Vagina (tissue), 2 donors: ENCODE measurements around the gene RNU6-9. TPM values are rescaled to one million over a fixed set of nuclear protein-coding genes. Genes with fewer than 3 reads are reported as not detected.
A peak's percentile ranks its signal among the peaks of the same experiment; 100 is the strongest.

Experiments
- DNase-seq, 2 donors: peaks; one replicate each; pipeline ENCODE4 v3.0.0-alpha.2; 2017; ENCODE audit errors: extremely low spot score in 2 of 2
- H3K27ac ChIP-seq: fragments of 200-600 bp; sonication (generic); one replicate; pipeline ENCODE4 v1.5.1; 2019
- H3K27me3 ChIP-seq: fragments of 200-600 bp; sonication (generic); one replicate; pipeline ENCODE4 v1.5.1; 2019
- H3K36me3 ChIP-seq, 2 donors: fragments of 200-600 bp; sonication (generic); one replicate each; pipeline ENCODE4 v1.5.1; 2017 to 2019
- H3K4me1 ChIP-seq: fragments of 200-600 bp; sonication (generic); one replicate; pipeline ENCODE4 v1.5.1; 2019
- H3K4me3 ChIP-seq, 2 donors: fragments of 200-600 bp; sonication (generic); 1 replicate in 1 of 2; 2 replicates in 1 of 2; pipeline ENCODE4 v1.5.1; 2016 to 2019
- H3K9me3 ChIP-seq: fragments of 200-600 bp; sonication (generic); one replicate; pipeline ENCODE4 v1.5.1; 2019
- CTCF ChIP-seq, 3 experiments: fragments of 450-650 bp in 2 of 3; fragments of 200-600 bp in 1 of 3; sonication (generic) in 1 of 3; IDR thresholded peaks; one replicate each; pipeline ENCODE4 v1.5.1; 2017 to 2019; ENCODE audit warnings: antibody characterized with exemption in 3 of 3, mild to moderate bottlenecking in 2 of 3, moderate library complexity in 2 of 3
- POLR2A ChIP-seq, 2 donors: fragments of 450-650 bp; IDR thresholded peaks; one replicate each; pipeline ENCODE4 v1.6.1; 2017; ENCODE audit warnings: antibody characterized with exemption in 2 of 2, mild to moderate bottlenecking in 2 of 2, moderate library complexity in 2 of 2
- POLR2AphosphoS5 ChIP-seq, 2 donors: sonication (generic); formaldehyde crosslinking; IDR thresholded peaks; one replicate each; pipeline ENCODE4 v1.9.0; 2017; ENCODE audit warnings: antibody characterized with exemption in 2 of 2, mild to moderate bottlenecking in 2 of 2, low read depth in 1 of 2; ENCODE audit not compliant: insufficient read depth in 1 of 2
- intact Hi-C: fragments of 100-400 bp; cut with DNase I; formaldehyde crosslinking; loops from one replicate; pipeline ENCODE4 v1.15.1; 2023
- total RNA-seq: library from RNA; depleted of rRNA; stranded (reverse); fragments of >200 nt; gene quantifications from one replicate; pipeline ENCODE4 v1.2.3, GENCODE V29; 2016

RNU6-9 gene
- total RNA-seq, 1 donor from 2014 or later: not detected

DNA sequence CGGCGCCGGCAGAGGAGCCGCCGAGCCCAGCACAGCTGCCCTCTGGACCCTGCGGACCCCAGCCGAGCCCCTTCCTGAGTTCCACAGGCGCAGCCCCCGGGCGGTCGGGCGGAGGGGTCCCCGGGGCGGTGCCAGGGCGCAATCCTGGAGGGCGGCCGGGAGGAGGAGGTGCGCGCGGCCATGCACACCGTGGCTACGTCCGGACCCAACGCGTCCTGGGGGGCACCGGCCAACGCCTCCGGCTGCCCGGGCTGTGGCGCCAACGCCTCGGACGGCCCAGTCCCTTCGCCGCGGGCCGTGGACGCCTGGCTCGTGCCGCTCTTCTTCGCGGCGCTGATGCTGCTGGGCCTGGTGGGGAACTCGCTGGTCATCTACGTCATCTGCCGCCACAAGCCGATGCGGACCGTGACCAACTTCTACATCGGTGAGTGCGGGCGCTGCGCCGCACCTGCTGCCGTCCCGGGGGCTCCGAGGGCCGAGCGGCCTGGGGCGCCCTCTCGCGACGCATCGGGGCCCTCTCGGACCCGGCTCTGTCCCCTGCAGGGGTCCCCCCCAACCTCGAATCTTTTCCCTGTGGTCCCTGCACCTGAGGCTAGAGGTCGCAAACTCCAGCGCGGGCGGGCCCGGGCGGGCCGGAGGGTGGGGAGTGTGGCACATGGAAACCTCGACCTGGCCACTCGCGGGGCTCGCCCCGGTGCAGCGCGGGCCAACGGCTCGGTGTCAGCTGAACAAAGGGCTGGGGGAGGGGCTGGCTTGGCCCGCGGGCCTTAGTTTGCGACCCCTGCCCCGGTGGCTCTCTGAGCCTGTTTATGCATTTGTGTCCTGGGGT is 24.3 kb downstream of the RNU6-9 start, which contains the start of gene KISS1R:
KISS1R (plus strand) TSS at position 11 of the 829 bp plus-strand sequence; CDS start at position 181, 170 bp downstream.
- peaks cover 25% of the 10 kb centered on the region for H3K27me3 ChIP-seq
- intact Hi-C loops: no loop called here

DNA sequence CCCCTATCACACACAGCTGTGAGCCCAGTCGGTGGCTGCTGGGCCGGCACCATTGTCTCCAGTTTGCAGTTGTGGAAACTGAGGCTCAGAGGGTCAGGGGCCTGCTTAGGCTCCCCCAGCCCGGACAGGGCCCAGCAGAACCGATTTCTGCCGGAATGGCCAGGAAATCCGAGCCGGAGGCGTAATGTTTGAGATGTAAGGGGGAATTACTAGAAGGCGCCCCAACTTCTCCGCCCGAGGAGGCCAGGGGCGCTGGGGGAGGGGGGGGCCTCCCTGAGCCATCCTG is 24.8 kb downstream of the RNU6-9 start:
- Histone ChIP-seq H3K4me1 (peaks cover 41% of the 10 kb centered on the region), H3K27me3 (peaks cover 25% of the 10 kb centered on the region), H3K36me3 (no peaks in the 10 kb centered on the region), H3K27ac (no peak overlapping the region), H3K9me3 (no peaks in the 10 kb centered on the region), H3K4me3 (peak overlapping the region in 1 of 2 donors; percentile 46)
- DNase-seq: no peak
- intact Hi-C loops: no loop called here
- TF ChIP-seq POLR2A (IDR thresholded peaks at IDR 0.05): no peak
- TF ChIP-seq CTCF (IDR thresholded peaks at IDR 0.05): no peak
- no peak for TF ChIP-seq POLR2AphosphoS5 (IDR thresholded peaks at IDR 0.05; ENCODE audit: insufficient read depth in 1 of 2, low read depth in 1 of 2)

More for the DNA sequence above, 24.3 kb downstream of the RNU6-9 start, which contains the start of gene KISS1R:
- peak within 1 kb of the TSS; percentile 31 to 46 for H3K4me3 ChIP-seq
- TF ChIP-seq CTCF (IDR thresholded peaks at IDR 0.05): peak in 1 of 3 experiments; percentile 29
- no peak for TF ChIP-seq POLR2A (IDR thresholded peaks at IDR 0.05)
- no peaks in the 10 kb centered on the region for H3K36me3 ChIP-seq
- H3K4me1 ChIP-seq: peaks cover 41% of the 10 kb centered on the region
- no peaks in the 10 kb centered on the region for H3K9me3 ChIP-seq
- no peak within 1 kb of the TSS for H3K27ac ChIP-seq
- DNase-seq: no peak

DNA sequence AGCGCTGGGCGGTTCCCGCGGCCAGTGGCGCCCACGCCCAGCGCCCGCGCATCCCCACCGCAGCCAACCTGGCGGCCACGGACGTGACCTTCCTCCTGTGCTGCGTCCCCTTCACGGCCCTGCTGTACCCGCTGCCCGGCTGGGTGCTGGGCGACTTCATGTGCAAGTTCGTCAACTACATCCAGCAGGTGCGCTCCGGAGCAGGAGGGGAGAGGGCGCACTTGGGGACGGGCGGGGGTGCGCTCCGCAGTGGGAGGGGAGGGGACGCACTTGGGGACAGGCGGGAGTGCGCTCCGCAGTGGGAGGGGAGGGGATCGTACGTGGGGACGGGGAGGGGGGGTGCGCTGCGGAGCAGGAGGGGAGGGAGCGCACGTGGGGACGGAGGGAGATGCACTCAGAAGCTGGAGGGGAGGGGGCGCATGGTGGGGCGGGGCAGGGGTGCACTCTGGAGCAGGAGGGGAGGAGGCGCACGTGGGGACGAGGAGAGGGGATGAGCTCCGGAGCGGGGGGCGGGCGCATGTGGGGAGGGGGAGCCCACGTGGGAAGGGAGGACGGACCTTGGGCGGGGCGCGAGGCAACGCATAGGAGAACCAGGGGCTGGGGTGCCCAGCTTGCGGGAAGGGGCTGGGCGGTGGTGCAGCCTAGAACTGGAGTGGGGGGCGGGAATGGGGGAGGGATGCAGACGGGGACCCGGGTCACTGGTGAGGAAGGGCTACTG is 25.4 kb downstream of the RNU6-9 start:
- Histone ChIP-seq H3K4me3 (no peak overlapping the region), H3K27me3 (peaks cover 25% of the 10 kb centered on the region), H3K27ac (no peak overlapping the region), H3K36me3 (no peaks in the 10 kb centered on the region), H3K9me3 (no peaks in the 10 kb centered on the region), H3K4me1 (peaks cover 39% of the 10 kb centered on the region)
- DNase-seq: no peak
- TF ChIP-seq CTCF (IDR thresholded peaks at IDR 0.05) (no peak), POLR2AphosphoS5 (IDR thresholded peaks at IDR 0.05; ENCODE audit: insufficient read depth in 1 of 2, low read depth in 1 of 2) (no peak), POLR2A (IDR thresholded peaks at IDR 0.05) (no peak)
- intact Hi-C loops: no loop called here

DNA sequence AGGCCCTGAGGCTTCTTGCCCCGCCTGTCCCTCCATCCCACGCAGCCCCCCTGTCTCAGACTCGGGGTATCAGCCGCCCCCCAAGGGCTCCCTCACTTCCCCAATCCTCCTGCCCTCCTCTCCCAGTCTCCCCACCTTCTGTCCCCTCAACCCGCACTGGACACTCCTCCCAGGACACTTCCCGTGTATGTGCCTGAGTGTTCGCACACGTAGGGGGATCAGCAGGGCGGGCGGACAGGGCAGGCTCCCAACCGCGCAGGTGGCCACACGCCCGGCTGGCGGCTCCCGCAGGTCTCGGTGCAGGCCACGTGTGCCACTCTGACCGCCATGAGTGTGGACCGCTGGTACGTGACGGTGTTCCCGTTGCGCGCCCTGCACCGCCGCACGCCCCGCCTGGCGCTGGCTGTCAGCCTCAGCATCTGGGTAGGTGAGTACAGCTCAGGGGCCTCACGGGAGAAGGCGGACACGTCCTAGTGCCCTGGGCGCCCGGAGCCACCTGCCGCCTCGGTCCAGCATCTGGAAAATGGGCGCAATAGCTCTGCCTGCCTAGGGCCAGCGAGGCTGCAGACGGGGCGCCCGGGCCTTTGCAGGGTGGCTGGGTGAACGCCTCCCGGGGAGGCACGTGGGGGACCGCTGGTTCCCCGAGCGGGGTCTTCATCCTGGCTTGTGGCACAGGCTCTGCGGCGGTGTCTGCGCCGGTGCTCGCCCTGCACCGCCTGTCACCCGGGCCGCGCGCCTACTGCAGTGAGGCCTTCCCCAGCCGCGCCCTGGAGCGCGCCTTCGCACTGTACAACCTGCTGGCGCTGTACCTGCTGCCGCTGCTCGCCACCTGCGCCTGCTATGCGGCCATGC is 26.1 kb downstream of the RNU6-9 start:
- no peaks in the 10 kb centered on the region for H3K36me3 ChIP-seq
- no peaks in the 10 kb centered on the region for H3K9me3 ChIP-seq
- no peak for DNase-seq
- TF ChIP-seq POLR2A (IDR thresholded peaks at IDR 0.05) (no peak), POLR2AphosphoS5 (IDR thresholded peaks at IDR 0.05; ENCODE audit: insufficient read depth in 1 of 2, low read depth in 1 of 2) (no peak), CTCF (IDR thresholded peaks at IDR 0.05) (no peak)
- H3K27me3 ChIP-seq: peaks cover 25% of the 10 kb centered on the region
- H3K4me3 ChIP-seq: peak overlapping the region; percentile 21 to 35
- H3K27ac ChIP-seq: no peak overlapping the region
- H3K4me1 ChIP-seq: peaks cover 37% of the 10 kb centered on the region
- intact Hi-C loops: loop anchor here (5.0 to 10.0 kb wide), 3 partner anchors 62 to 325 kb away; partner anchors contain the start of genes ATP5F1D, CFD and MIDN
